ENCODE results near the gene FOXN1.
A peak's percentile ranks its signal among the peaks of the same experiment; 100 is the strongest.
"Not testable (repeated sequence)": the region's sequence is repeated elsewhere in the genome, so short reads cannot be mapped to it uniquely, and the experiment has no call there.

The FOXN1 gene

GRCh38 chr17:28574526-28574925 is 68.4 kb downstream of the FOXN1 start:
- DNase-seq: no peak

- no peak for DNase-seq
Observed at GRCh38 chr17:28575126-28575795, 69.1 kb downstream of the FOXN1 start.

- not testable (repeated sequence) for DNase-seq
Observed at GRCh38 chr17:28576016-28576415, 69.9 kb downstream of the FOXN1 start.

- DNase-seq: peak; percentile 90
Observed at GRCh38 chr17:28576758-28577465, 70.8 kb downstream of the FOXN1 start, which contains the start of gene ALDOC. TSS of gene ALDOC (minus strand) at chr17:28576895. CDS start at chr17:28575532, 1,363 bp downstream.

GRCh38 chr17:28577466-28577824 is 71.3 kb downstream of the FOXN1 start:
- no peak for DNase-seq

- no peak for DNase-seq
Observed at GRCh38 chr17:28578246-28579195, 72.4 kb downstream of the FOXN1 start.

- no peak for DNase-seq
Observed at GRCh38 chr17:28579526-28579925, 73.4 kb downstream of the FOXN1 start.

- DNase-seq: no peak
Observed at GRCh38 chr17:28580959-28581358, 74.8 kb downstream of the FOXN1 start.

- DNase-seq: no peak
Observed at GRCh38 chr17:28582513-28582912, 76.4 kb downstream of the FOXN1 start.

- DNase-seq: no peak
Observed at GRCh38 chr17:28584434-28584833, 78.3 kb downstream of the FOXN1 start.

- no peak for DNase-seq
Observed at GRCh38 chr17:28585851-28586250, 79.7 kb downstream of the FOXN1 start.
